Activated CD4-positive, alpha-beta T cell treated with anti-CD3 and anti-CD28 coated beads for 36 hours (primary cell): ENCODE data around the gene FIZ1. TPM values are rescaled to one million over a fixed set of nuclear protein-coding genes. Genes with fewer than 3 reads are reported as not detected.
"Not testable (repeated sequence)": the region's sequence is repeated elsewhere in the genome, so short reads cannot be mapped to it uniquely, and the experiment has no call there.

ENCODE experiments used
- ATAC-seq: fragments of 200-7000 bp; cut with Tn5 transposase; one replicate; pipeline ENCODE4 v1.10.0; 2021; ENCODE audit warnings: mild to moderate bottlenecking, moderate library complexity
- CTCF ChIA-PET: fragments of 350-600 bp; sonication (Branson Sonifier 250); formaldehyde crosslinking; loops from one replicate; lab custom pipeline; 2021; ENCODE audit warnings: antibody characterized with exemption; lab: Charles Lee
- POLR2A ChIA-PET: fragments of 350-600 bp; sonication (Branson Sonifier 250); formaldehyde crosslinking; loops from one replicate; lab custom pipeline; 2021; ENCODE audit warnings: antibody characterized with exemption, inconsistent platforms; lab: Charles Lee
- DNase-seq: peaks from one replicate; pipeline ENCODE4 v3.0.0-alpha.2; 2020
- H3K27ac Mint-ChIP-seq: one replicate; pipeline ENCODE4 v1.8.0; 2021; ENCODE audit warnings: mixed read lengths
- H3K27me3 Mint-ChIP-seq: one replicate; pipeline ENCODE4 v1.8.0; 2021; ENCODE audit warnings: mixed read lengths
- H3K36me3 Mint-ChIP-seq: one replicate; pipeline ENCODE4 v1.8.0; 2021; ENCODE audit warnings: low read depth, mixed read lengths
- H3K4me1 Mint-ChIP-seq: one replicate; pipeline ENCODE4 v1.8.0; 2021; ENCODE audit warnings: mixed read lengths
- H3K4me3 Mint-ChIP-seq: one replicate; pipeline ENCODE4 v1.8.0; 2021; ENCODE audit warnings: mild to moderate bottlenecking, moderate library complexity, mixed read lengths
- H3K9me3 Mint-ChIP-seq: one replicate; pipeline ENCODE4 v1.8.0; 2021; ENCODE audit warnings: low read depth, mixed read lengths
- intact Hi-C, 2 experiments: fragments of 100-400 bp; cut with DNase I in 1 of 2; cut with micrococcal nuclease in 1 of 2; formaldehyde crosslinking; loops; one replicate each; pipeline versions ENCODE4 v1.14.2 to v1.15.1; 2022 to 2024; cut with DNase I, micrococcal nuclease
- total RNA-seq, 2 experiments: library from RNA; stranded (reverse); gene quantifications; one replicate each; pipeline ENCODE4 v1.2.3, GENCODE V29; 2021

Gene FIZ1
- total RNA-seq, 2 experiments from 2014 or later, result 13.6 to 14.7 TPM

- no peaks in the 10 kb centered on the region for H3K27me3 Mint-ChIP-seq
- ChIA-PET POLR2A (interaction anchor here (1.1 kb wide), 1 partner anchor 13 kb away, joined by 3 read pairs; the partner anchor contains the start of gene FIZ1), CTCF (interaction anchor here (0.7 to 1.2 kb wide), 3 partner anchors 19 to 109 kb away, joined by 3 read pairs; partner anchors contain the start of gene ZNF628)
- DNase-seq (peak; percentile 74), ATAC-seq (peak; percentile 39)
- peaks cover 32% of the 10 kb centered on the region for H3K4me1 Mint-ChIP-seq
- H3K36me3 Mint-ChIP-seq, result no peaks in the 10 kb centered on the region
- H3K9me3 Mint-ChIP-seq, result no peaks in the 10 kb centered on the region
- peak overlapping the region; percentile 71 for H3K4me3 Mint-ChIP-seq
- intact Hi-C loops, result loop anchor here in 1 of 2 experiments (5.0 kb wide), 1 partner anchor 727 kb away; the partner anchor contains the start of gene ZSCAN5A
- peak overlapping the region; percentile 43 for H3K27ac Mint-ChIP-seq
Measured at GRCh38 chr19:55585658-55586339, 13.5 kb downstream of the FIZ1 start.

- no peaks in the 10 kb centered on the region for H3K27me3 Mint-ChIP-seq
- peaks cover 33% of the 10 kb centered on the region for H3K4me1 Mint-ChIP-seq
- H3K4me3 Mint-ChIP-seq, result no peak overlapping the region
- no peak overlapping the region for H3K27ac Mint-ChIP-seq
- DNase-seq, result no peak
- POLR2A ChIA-PET, result no interaction called here
- intact Hi-C loops, result loop anchor here (5.0 kb wide), 2 partner anchors 57 to 727 kb away; partner anchors contain the start of genes ZNF580 (in 1 of the 2), ZNF581 (in 1 of the 2) and ZSCAN5A (in 1 of the 2)
- CTCF ChIA-PET, result interaction anchor here (0.5 to 1.9 kb wide), 2 partner anchors 11 to 22 kb away, joined by 3 to 4 read pairs; no protein-coding TSS in a partner anchor
- no peaks in the 10 kb centered on the region for H3K9me3 Mint-ChIP-seq
- H3K36me3 Mint-ChIP-seq, result peaks cover 4% of the 10 kb centered on the region
- no peak for ATAC-seq
Measured at GRCh38 chr19:55584871-55585270, 14.4 kb downstream of the FIZ1 start.

- H3K4me3 Mint-ChIP-seq, H3K9me3 Mint-ChIP-seq, ATAC-seq, H3K36me3 Mint-ChIP-seq, H3K27me3 Mint-ChIP-seq, H3K27ac Mint-ChIP-seq, DNase-seq: not testable (repeated sequence)
- peaks cover 37% of the 10 kb centered on the region for H3K4me1 Mint-ChIP-seq
- intact Hi-C loops, result loop anchor here in 1 of 2 experiments (5.0 kb wide), 1 partner anchor 58 kb away; the partner anchor contains the start of genes ZNF580 and ZNF581
- CTCF ChIA-PET, result interaction anchor here (0.6 to 1.9 kb wide), 3 partner anchors 10 to 51 kb away, joined by 3 to 4 read pairs (median 4); no protein-coding TSS in a partner anchor
- POLR2A ChIA-PET, result interaction anchor here (0.6 kb wide), 1 partner anchor 41 kb away, joined by 5 read pairs; the partner anchor contains the start of gene ZNF784
Measured at GRCh38 chr19:55583897-55584296, 15.4 kb downstream of the FIZ1 start.

- H3K36me3 Mint-ChIP-seq, result peaks cover 14% of the 10 kb centered on the region
- POLR2A ChIA-PET, H3K4me3 Mint-ChIP-seq, DNase-seq, H3K9me3 Mint-ChIP-seq, H3K27me3 Mint-ChIP-seq, ATAC-seq, H3K27ac Mint-ChIP-seq: not testable (repeated sequence)
- H3K4me1 Mint-ChIP-seq, result peaks cover 33% of the 10 kb centered on the region
- intact Hi-C loops, result loop anchor here in 1 of 2 experiments (5.0 kb wide), 1 partner anchor 60 kb away; the partner anchor contains the start of genes ZNF580 and ZNF581
- CTCF ChIA-PET, result interaction anchor here (0.9 to 1.1 kb wide), 2 partner anchors 49 to 51 kb away, joined by 3 to 4 read pairs; no protein-coding TSS in a partner anchor
Measured at GRCh38 chr19:55582284-55582683, 17.0 kb downstream of the FIZ1 start.

- ATAC-seq (no peak), DNase-seq (no peak)
- Mint-ChIP-seq H3K36me3 (peaks cover 18% of the 10 kb centered on the region), H3K27me3 (no peaks in the 10 kb centered on the region), H3K4me1 (peaks cover 29% of the 10 kb centered on the region), H3K4me3 (peak overlapping the region; percentile 83), H3K27ac (no peak overlapping the region), H3K9me3 (no peaks in the 10 kb centered on the region)
- intact Hi-C loops, result loop anchor here (1.0 to 5.0 kb wide), 6 partner anchors 17 to 197 kb away; partner anchors contain the start of genes FIZ1 (in 1 of the 2), RPL28 (in 1 of the 2), ZNF580 (in 1 of the 2) and ZNF581 (in 1 of the 2)
- CTCF ChIA-PET, result interaction anchor here (0.6 to 1.8 kb wide), 5 partner anchors 49 to 355 kb away, joined by 3 to 6 read pairs (median 3); no protein-coding TSS in a partner anchor
- POLR2A ChIA-PET, result interaction anchor here (2.0 kb wide), 1 partner anchor 17 kb away, joined by 6 read pairs; the partner anchor contains the start of gene FIZ1
Measured at GRCh38 chr19:55581823-55582223, 17.5 kb downstream of the FIZ1 start.

GRCh38 chr19:55581145-55581822, 18.0 kb downstream of the FIZ1 start:
- no peaks in the 10 kb centered on the region for H3K9me3 Mint-ChIP-seq
- no peaks in the 10 kb centered on the region for H3K27me3 Mint-ChIP-seq
- POLR2A ChIA-PET, result interaction anchor here (2.0 kb wide), 1 partner anchor 18 kb away, joined by 6 read pairs; the partner anchor contains the start of gene FIZ1
- DNase-seq (peak; percentile 62), ATAC-seq (no peak)
- intact Hi-C loops, result loop anchor here (1.0 to 5.0 kb wide), 6 partner anchors 18 to 196 kb away; partner anchors contain the start of genes FIZ1 (in 1 of the 2), RPL28 (in 1 of the 2), ZNF580 (in 1 of the 2) and ZNF581 (in 1 of the 2)
- H3K36me3 Mint-ChIP-seq, result peaks cover 19% of the 10 kb centered on the region
- peak overlapping the region; percentile 75 for H3K27ac Mint-ChIP-seq
- CTCF ChIA-PET, result interaction anchor here (0.6 to 1.8 kb wide), 5 partner anchors 50 to 356 kb away, joined by 3 to 6 read pairs (median 3); no protein-coding TSS in a partner anchor
- peaks cover 28% of the 10 kb centered on the region for H3K4me1 Mint-ChIP-seq
- H3K4me3 Mint-ChIP-seq, result peak overlapping the region; percentile 83

GRCh38 chr19:55580628-55581144, 18.6 kb downstream of the FIZ1 start, which contains the start of gene ZNF579:
Gene ZNF579 (minus strand): TSS chr19:55580848. CDS start chr19:55579639, 1,209 bp downstream.
- intact Hi-C loops, result loop anchor here (1.0 to 5.0 kb wide), 9 partner anchors 18 to 195 kb away; partner anchors contain the start of genes FIZ1 (in 2 of the 2), EPN1 (in 1 of the 2), RPL28 (in 1 of the 2) and ZNF580 (in 1 of the 2)
- peak; percentile 89 for DNase-seq
- Mint-ChIP-seq H3K4me3 (peak within 1 kb of the TSS; percentile 83), H3K9me3 (no peaks in the 10 kb centered on the region), H3K4me1 (peaks cover 23% of the 10 kb centered on the region), H3K27me3 (no peaks in the 10 kb centered on the region), H3K36me3 (peaks cover 19% of the 10 kb centered on the region), H3K27ac (peak within 1 kb of the TSS; percentile 78)
- CTCF ChIA-PET, result interaction anchor here (1.8 kb wide), 1 partner anchor 59 kb away, joined by 6 read pairs; no protein-coding TSS in a partner anchor
- ATAC-seq, result peak; percentile 79
- POLR2A ChIA-PET, result interaction anchor here (2.0 kb wide), 1 partner anchor 19 kb away, joined by 6 read pairs; the partner anchor contains the start of gene FIZ1

- Mint-ChIP-seq H3K9me3 (no peaks in the 10 kb centered on the region), H3K4me1 (peaks cover 18% of the 10 kb centered on the region), H3K4me3 (peak overlapping the region; percentile 83), H3K27ac (peak overlapping the region; percentile 78), H3K36me3 (peaks cover 19% of the 10 kb centered on the region), H3K27me3 (no peaks in the 10 kb centered on the region)
- intact Hi-C loops, result loop anchor here (1.0 to 5.0 kb wide), 8 partner anchors 19 to 103 kb away; partner anchors contain the start of genes FIZ1 (in 2 of the 2), EPN1 (in 1 of the 2), ZNF580 (in 1 of the 2) and ZNF581 (in 1 of the 2)
- ChIA-PET CTCF (interaction anchor here (0.5 to 1.8 kb wide), 2 partner anchors 14 to 60 kb away, joined by 4 to 6 read pairs; no protein-coding TSS in a partner anchor), POLR2A (interaction anchor here (2.0 kb wide), 1 partner anchor 19 kb away, joined by 6 read pairs; the partner anchor contains the start of gene FIZ1)
- peak; percentile 43 for ATAC-seq
- DNase-seq, result peak; percentile 39
Measured at GRCh38 chr19:55579766-55580621, 19.3 kb downstream of the FIZ1 start.
